GM19035 (cell line): ENCODE results near the gene CLCNKA.

Source experiments
- ATAC-seq: cut with Tn5 transposase; IDR thresholded peaks from one replicate; pipeline ENCODE4 v1.9.1; 2021; ENCODE audit not compliant: unreplicated experiment

Gene CLCNKA

DNA sequence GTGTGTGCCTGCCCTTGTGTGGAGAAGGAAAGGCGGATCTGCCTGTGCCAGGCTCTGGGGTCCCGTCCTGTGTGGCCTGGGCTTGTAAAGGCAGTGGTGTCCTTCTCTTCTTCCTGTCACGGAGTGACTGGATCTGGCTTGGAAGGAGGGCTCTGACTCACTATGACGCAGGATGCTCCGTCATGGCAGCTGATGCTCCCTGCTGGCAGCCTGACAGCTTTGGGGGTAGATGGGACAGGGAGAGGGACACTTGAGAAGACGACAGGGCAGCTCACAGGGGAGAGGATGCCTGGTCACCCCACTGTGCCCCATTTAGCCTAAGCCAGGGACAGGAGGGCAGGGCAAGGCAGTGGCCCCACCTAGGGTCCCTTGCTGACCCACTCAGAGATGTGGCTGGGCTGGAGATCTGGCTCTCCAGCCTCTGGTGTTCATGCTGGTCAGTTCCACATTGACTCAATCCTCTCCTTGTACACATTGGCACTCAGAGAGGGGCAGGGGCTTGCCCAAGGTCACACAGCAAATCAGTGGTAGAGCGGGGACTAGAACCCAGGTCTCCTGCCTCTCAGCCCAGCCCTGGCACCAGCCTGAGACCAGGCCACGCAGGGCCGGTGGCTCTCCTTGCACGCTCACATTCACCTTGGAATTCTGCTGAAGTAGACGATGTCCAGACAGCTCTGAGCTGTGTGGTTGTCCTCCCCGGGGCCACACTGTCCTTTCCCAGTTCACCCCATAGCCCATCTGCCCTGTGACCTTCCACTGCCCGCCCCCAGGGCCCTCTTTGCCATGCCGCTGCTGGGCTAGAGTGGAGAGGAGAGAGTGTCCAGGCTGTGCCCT is 54.4 kb downstream of the CLCNKA start:
- no peak for ATAC-seq

GRCh38 chr1:16076865-16077238 is 55.0 kb downstream of the CLCNKA start:
- no peak for ATAC-seq

- ATAC-seq: no peak
Measured at GRCh38 chr1:16077406-16078245, 55.8 kb downstream of the CLCNKA start.

GRCh38 chr1:16078925-16079656 is 57.3 kb downstream of the CLCNKA start:
- ATAC-seq: no peak

GRCh38 chr1:16080422-16081150 is 58.8 kb downstream of the CLCNKA start:
- no peak for ATAC-seq

DNA sequence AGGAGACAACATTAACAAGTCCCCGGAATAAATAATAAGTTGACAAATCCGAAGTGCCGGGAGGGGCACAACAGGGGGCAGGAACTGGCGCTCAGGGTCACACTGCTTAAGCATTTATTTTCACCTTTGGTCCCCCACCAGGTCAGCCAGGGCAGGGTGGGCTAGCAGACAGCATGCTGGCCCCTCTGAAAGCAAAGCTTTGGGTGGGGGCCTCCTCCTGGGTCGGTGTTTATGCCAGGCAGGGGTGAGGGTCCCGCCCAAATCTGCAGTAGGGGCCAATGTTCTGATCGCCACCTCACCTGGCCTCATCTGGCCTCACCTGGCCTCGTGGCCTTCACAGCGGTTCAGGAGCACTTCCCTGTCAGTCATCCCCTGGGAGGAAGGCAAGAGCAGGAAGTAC is 59.8 kb downstream of the CLCNKA start:
- ATAC-seq: no peak

- no peak for ATAC-seq
Measured at GRCh38 chr1:16082283-16083038, 60.6 kb downstream of the CLCNKA start.

- no peak for ATAC-seq
Measured at GRCh38 chr1:16083486-16083885, 61.6 kb downstream of the CLCNKA start.
